Stromal cell of bone marrow (primary cell): ENCODE measurements around the gene SLC34A1.

Experiments used
- DNase-seq: peaks from one replicate; pipeline ENCODE4 v3.0.0-alpha.2; 2012; ENCODE audit warnings: low read depth

The SLC34A1 gene

GRCh38 chr5:177432143-177432838 is 48.1 kb downstream of the SLC34A1 start:
- no peak for DNase-seq

DNA sequence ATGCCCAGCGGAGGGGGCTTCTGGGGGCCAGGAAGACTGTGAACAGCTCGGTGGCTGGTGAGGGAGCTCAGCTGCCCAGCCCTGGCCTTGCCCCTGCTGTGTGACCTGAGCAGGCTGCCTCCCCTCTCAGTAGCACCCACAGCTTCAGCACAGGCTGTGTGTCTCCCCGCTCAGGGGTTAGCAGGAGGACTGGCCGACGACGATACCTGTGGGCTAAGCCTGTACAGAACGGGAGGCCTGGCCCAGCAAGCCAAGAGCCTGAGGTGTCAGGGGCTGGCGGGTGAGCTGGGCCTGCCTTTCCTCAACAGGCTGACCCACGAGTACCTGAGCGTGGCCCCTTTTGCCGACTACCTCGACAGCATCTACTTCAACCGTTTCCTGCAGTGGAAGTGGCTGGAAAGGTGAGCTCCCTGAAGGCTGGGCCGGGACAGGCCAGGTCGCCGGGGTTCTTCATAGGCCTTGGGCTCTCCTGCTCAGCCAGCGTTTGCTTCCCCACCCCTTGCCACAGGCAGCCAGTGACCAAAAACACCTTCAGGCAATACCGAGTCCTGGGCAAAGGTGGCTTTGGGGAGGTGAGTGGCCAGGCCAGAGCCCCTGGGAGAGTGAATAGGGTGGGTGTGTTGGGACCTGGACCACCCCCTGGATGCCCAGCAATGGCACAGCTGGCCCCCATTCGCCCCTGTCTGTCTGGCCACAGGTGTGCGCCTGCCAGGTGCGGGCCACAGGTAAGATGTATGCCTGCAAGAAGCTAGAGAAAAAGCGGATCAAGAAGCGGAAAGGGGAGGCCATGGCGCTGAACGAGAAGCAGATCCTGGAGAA is 48.8 kb downstream of the SLC34A1 start:
- no peak for DNase-seq

DNA sequence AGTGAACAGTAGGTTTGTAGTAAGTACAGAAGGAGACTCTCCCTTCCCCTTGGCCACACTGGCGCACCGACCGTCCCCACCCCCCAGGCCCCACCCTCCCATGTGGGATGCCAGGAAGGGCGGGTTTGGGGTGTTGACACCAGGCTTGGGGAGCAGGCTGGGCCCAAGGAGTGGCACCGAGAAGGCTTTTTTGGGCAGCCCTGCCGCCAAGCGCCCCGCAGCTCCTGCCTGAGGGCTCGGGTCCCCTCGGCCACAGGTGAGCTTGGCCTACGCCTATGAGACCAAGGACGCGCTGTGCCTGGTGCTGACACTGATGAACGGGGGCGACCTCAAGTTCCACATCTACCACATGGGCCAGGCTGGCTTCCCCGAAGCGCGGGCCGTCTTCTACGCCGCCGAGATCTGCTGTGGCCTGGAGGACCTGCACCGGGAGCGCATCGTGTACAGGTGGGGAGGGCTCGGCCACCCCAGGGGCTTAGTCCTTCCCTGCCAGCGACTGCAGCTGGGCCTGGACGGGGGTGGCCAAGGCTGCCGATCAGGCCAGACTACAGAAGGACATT is 49.5 kb downstream of the SLC34A1 start:
- no peak for DNase-seq

- DNase-seq, result no peak
Measured at GRCh38 chr5:177434437-177434836, 50.2 kb downstream of the SLC34A1 start.

GRCh38 chr5:177434942-177435738 is 50.9 kb downstream of the SLC34A1 start:
- DNase-seq, result no peak

GRCh38 chr5:177435847-177436536 is 51.8 kb downstream of the SLC34A1 start:
- no peak for DNase-seq

DNA sequence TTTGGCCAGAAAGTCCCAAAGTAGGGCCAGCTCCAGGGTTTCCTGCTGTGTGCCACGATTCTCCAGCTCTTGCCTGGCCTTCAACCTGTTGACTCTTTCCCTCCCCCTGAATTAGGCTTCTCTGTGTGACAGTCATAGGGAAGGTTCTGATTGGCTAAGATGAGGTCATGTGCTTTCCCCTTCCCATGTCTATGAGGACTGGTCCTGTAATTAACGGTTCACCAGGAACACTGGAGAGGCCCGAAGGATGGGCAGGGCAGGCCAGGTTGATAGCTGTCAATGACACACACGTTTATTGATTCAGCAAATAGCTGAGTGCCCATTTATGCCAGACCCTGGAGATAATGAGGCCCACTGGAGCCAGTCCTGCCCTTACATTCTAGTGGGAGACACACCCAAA is 53.4 kb downstream of the SLC34A1 start:
- no peak for DNase-seq

DNA sequence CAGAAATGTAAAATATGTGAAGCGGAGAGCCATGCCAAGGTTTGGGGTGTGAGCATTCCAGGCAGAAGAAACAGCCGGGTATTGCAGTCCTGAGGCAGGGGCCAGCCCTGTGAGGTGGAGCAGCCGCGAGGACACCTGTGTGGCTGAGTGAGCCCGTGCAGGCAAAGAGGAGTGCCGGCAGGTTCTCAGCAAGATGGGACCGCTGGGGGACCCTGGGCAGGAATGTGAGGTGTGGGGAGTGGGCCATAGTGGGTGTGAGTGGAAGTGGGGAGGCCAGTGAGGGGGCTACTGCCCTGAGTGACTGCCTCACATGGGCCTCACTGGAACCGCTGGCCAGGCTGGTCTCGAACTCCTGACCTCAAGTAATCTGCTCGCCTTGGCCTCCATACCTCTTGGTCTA is 54.2 kb downstream of the SLC34A1 start:
- no peak for DNase-seq

DNA sequence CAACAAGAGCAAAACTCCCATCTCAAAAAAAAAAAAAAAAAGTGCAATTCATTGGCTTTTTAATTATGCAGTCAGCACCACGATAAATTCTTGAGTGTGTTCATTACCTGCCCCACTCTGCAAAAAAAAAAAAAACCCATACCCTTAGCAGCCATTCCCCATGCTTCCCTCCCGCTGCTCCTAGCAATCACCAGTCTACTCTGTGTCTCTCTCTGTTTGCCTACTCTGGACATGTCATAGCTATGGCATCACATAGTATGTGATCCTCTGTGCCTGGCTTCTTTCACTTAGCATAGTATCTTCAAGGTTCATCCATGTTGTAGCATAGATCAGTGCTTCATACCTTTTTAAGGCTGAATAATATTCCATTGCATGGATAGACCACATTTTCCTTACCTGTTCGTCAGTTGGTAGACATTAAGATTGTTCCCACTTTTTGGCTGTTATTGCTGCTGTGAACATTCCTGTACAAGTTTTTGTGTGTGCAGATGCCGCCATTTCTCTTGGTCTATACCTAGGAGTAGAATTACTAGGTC is 55.4 kb downstream of the SLC34A1 start:
- DNase-seq, result no peak

DNA sequence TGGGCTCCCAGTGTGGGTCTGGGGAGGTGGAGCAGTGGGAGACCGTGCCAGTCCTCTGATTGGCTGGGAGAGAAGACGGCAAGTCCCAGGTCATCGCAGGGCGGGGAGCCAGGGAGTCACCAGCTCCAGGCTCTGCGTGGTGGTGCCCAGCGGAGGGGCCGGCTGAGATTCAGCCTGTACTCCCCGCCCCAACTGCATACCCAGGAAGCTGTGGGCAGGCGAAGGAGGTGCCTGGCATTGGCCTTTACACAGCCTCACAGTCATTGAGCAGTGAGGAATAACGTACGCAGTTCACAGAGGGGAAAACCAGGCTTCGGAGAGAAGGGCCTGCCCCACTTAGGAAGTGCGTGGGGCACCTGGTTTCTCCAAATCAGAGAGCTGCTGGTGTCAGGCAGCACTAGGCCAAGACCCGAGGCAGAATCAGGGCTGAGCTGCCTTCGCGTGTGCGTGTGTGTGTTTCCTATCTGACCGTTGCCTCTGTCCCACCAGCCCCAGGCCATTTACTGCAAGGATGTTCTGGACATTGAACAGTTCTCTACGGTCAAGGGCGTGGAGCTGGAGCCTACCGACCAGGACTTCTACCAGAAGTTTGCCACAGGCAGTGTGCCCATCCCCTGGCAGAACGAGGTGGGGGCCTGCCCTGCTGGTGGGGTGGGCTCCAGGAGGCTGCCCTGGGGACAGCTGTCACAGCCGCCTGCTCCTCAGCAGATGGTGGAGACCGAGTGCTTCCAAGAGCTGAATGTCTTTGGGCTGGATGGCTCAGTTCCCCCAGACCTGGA is 56.2 kb downstream of the SLC34A1 start:
- DNase-seq, result no peak

GRCh38 chr5:177440990-177441780 is 57.0 kb downstream of the SLC34A1 start:
- DNase-seq, result no peak

DNA sequence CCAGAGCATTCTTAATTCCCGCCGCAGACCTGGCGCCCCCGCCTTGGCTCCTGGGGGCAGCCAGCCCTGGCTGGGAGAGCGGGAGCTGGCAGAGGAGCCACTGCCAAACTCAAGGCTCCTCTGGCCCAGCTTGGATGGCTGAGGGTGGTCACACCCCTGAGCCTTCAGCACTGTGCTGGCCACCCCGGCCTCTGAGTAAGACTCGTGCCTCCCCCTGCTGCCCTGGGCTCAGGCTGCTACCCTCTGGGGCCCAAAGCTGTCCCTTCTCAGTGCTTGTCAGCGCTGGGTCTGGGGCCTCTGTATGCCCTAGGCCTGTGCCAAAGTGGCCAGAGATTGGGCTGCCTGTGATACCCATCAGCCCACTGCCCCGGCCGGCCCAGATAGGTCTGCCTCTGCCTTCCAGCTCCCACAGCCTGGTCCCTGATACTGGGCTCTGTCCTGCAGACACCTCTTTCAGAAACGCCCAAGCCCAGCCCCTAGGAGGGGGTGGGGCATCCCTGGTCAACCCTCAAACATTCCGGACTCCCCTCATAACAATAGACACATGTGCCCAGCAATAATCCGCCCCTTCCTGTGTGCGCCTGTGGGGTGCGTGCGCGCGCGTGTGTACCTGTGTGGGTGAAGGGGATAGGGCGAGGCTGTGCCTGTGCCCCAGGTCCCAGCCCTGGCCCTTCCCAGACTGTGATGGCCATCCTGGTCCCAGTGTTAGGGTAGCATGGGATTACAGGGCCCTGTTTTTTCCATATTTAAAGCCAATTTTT is 58.0 kb downstream of the SLC34A1 start:
- DNase-seq, result no peak

DNA sequence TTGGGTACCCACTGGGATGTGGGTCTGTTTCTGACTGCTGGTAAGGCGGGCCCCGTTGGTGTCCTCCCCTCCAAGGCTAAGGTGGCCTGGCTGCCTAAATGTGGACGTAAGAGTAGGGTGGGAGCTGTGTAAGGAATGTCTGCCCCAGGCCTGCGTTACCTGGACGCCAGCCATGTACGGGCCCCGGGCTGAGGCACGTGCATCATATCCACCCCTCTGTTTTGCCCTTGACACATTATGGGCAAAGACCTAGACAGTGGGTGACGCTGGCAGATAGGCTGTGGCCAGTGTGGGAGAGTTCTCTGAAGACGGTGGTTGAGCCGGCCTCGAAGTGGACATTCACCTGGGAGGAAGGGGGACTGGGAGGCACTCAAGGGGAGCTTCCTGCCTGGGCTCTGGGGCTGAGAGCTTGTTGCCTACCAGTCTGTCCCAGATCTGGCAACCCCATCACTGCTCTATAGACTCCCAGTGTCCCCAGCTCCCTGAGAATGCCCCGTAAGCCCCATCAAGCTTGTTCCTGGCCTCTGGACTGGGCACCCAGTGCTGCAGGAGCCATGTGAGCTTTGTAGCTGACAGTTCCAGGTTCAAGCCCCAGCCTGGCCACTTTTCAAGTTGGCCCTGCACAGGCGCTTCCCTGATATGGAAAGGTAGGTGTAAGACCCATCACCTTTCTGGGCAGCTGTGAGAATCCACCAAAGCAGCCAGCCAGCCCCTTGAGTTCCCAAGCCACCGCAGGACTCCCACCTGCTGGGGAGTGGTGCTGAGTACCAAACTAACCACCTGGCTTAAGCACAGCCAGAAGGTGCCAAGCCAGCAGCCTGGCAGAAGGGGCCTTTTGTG is 59.1 kb downstream of the SLC34A1 start:
- no peak for DNase-seq

- no peak for DNase-seq
Measured at GRCh38 chr5:177444106-177445051, 60.1 kb downstream of the SLC34A1 start.

- no peak for DNase-seq
Measured at GRCh38 chr5:177445052-177445916, 61.0 kb downstream of the SLC34A1 start.

DNA sequence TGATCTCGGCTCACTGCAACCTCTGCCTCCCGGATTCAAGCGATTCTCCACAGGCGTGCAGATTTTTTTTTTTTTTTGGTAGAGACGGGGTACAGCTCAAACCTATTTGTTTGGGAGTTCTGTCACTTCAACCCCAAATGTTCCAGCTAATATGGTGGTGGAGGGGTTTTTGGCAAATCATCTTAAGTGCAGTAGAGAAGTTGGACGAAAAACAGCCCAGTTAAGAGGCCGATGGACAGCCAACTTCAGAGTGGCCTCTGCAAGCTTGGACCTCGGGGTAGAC is 61.6 kb downstream of the SLC34A1 start:
- no peak for DNase-seq
